Thyroid gland (tissue), 4 donors: ENCODE results near the gene KRTAP10-1. TPM values are rescaled to one million over a fixed set of nuclear protein-coding genes. Genes with fewer than 3 reads are reported as not detected.

Experiments
- DNase-seq, 2 donors: peaks; one replicate each; pipeline ENCODE4 v3.0.0-alpha.2; 2019
- H3K27ac ChIP-seq, 3 donors: fragments of 200-600 bp; sonication (generic); 1 replicate in 2 of 3; 2 replicates in 1 of 3; pipeline ENCODE4 v1.5.1; 2016 to 2019; ENCODE audit warnings: mild to moderate bottlenecking in 1 of 3, moderate library complexity in 1 of 3
- H3K27me3 ChIP-seq: fragments of 200-600 bp; sonication (generic); one replicate; pipeline ENCODE4 v1.5.1; 2019
- H3K36me3 ChIP-seq, 2 donors: fragments of 200-600 bp; sonication (generic); one replicate each; pipeline ENCODE4 v1.5.1; 2016 to 2019
- H3K4me1 ChIP-seq, 2 donors: fragments of 200-600 bp; sonication (generic); one replicate each; pipeline ENCODE4 v1.5.1; 2017 to 2019
- H3K4me3 ChIP-seq, 3 donors: fragments of 200-600 bp; sonication (generic); replicated peaks in 1 of 3; 1 replicate in 2 of 3; 2 replicates in 1 of 3; pipeline ENCODE4 v1.5.1; 2016; ENCODE audit warnings: mild to moderate bottlenecking in 1 of 3
- H3K9me3 ChIP-seq: fragments of 200-600 bp; sonication (generic); one replicate; pipeline ENCODE4 v1.5.1; 2017
- CTCF ChIP-seq, 6 experiments: fragments of 200-600 bp in 3 of 6; fragments of 450-650 bp in 3 of 6; sonication (generic) in 3 of 6; IDR thresholded peaks; one replicate each; pipeline ENCODE4 v1.5.1; 2016 to 2019; ENCODE audit warnings: antibody characterized with exemption in 6 of 6, mild to moderate bottlenecking in 2 of 6, inconsistent platforms in 1 of 6, moderate library complexity in 1 of 6
- POLR2A ChIP-seq, 2 donors: fragments of 450-650 bp; IDR thresholded peaks; one replicate each; pipeline ENCODE4 v1.6.1; 2017; ENCODE audit warnings: antibody characterized with exemption in 2 of 2, mild to moderate bottlenecking in 2 of 2, moderate library complexity in 1 of 2
- WGBS, 2 donors: methylation state at CpG; one replicate each; pipeline ENCODE4 v1.1.5; 2017; 5-methylcytosine and 5-hydroxymethylcytosine counted together
- intact Hi-C: fragments of 100-400 bp; cut with DNase I; formaldehyde crosslinking; loops from one replicate; pipeline ENCODE4 v1.15.1; 2023
- total RNA-seq, 4 donors: library from RNA; depleted of rRNA; stranded (reverse); fragments of >200 nt; gene quantifications; one replicate each; pipeline ENCODE4 v1.2.3, GENCODE V29; 2016

The KRTAP10-1 gene
- total RNA-seq, 4 donors from 2014 or later, result not detected

- intact Hi-C loops, result no loop called here
- no peak for TF ChIP-seq POLR2A (IDR thresholded peaks at IDR 0.05)
- no peak for TF ChIP-seq CTCF (IDR thresholded peaks at IDR 0.05)
- H3K27me3 ChIP-seq, result no peaks in the 10 kb centered on the region
- no peak overlapping the region for H3K27ac ChIP-seq
- no peak for DNase-seq
- 83 to 93% methylated on average over 12 of the region's 12 CpGs for whole genome bisulfite sequencing, 2 donors
- H3K9me3 ChIP-seq, result no peaks in the 10 kb centered on the region
- no peaks in the 10 kb centered on the region for H3K36me3 ChIP-seq
- no peaks in the 10 kb centered on the region for H3K4me1 ChIP-seq
- no peak overlapping the region for H3K4me3 ChIP-seq
Observed at GRCh38 chr21:44526096-44526997, 13.6 kb downstream of the KRTAP10-1 start.

GRCh38 chr21:44525391-44526095 is 14.5 kb downstream of the KRTAP10-1 start:
- Histone ChIP-seq H3K4me1 (no peaks in the 10 kb centered on the region), H3K9me3 (no peaks in the 10 kb centered on the region), H3K36me3 (no peaks in the 10 kb centered on the region), H3K27me3 (no peaks in the 10 kb centered on the region), H3K4me3 (no peak overlapping the region), H3K27ac (no peak overlapping the region)
- TF ChIP-seq POLR2A (IDR thresholded peaks at IDR 0.05) (no peak), CTCF (IDR thresholded peaks at IDR 0.05) (no peak)
- intact Hi-C loops, result no loop called here
- 92 to 94% methylated on average over 20 of the region's 20 CpGs for WGBS, 2 donors
- no peak for DNase-seq

GRCh38 chr21:44524414-44525371 is 15.3 kb downstream of the KRTAP10-1 start:
- TF ChIP-seq POLR2A (IDR thresholded peaks at IDR 0.05) (no peak), CTCF (IDR thresholded peaks at IDR 0.05) (no peak)

GRCh38 chr21:44523567-44524413 is 16.2 kb downstream of the KRTAP10-1 start:
- Histone ChIP-seq H3K27me3 (no peaks in the 10 kb centered on the region), H3K4me3 (no peak overlapping the region), H3K36me3 (no peaks in the 10 kb centered on the region), H3K27ac (no peak overlapping the region), H3K9me3 (no peaks in the 10 kb centered on the region), H3K4me1 (no peaks in the 10 kb centered on the region)
- DNase-seq, result no peak
- no peak for TF ChIP-seq CTCF (IDR thresholded peaks at IDR 0.05)
- no peak for TF ChIP-seq POLR2A (IDR thresholded peaks at IDR 0.05)
- WGBS, 2 donors, result 79 to 93% methylated on average over 1 of the region's 1 CpG
- intact Hi-C loops, result no loop called here

More at GRCh38 chr21:44524414-44525371, 15.3 kb downstream of the KRTAP10-1 start:
- Histone ChIP-seq H3K27me3 (no peaks in the 10 kb centered on the region), H3K4me3 (no peak overlapping the region), H3K36me3 (no peaks in the 10 kb centered on the region), H3K27ac (no peak overlapping the region), H3K9me3 (no peaks in the 10 kb centered on the region), H3K4me1 (no peaks in the 10 kb centered on the region)
- WGBS, 2 donors, result 88 to 93% methylated on average over 2 of the region's 2 CpGs
- intact Hi-C loops, result no loop called here
- DNase-seq, result no peak
